A549 (cell line): ENCODE results near the gene MEGF6. TPM values are rescaled to one million over a fixed set of nuclear protein-coding genes. Genes with fewer than 3 reads are reported as not detected.

Source experiments
- ATAC-seq, 2 experiments: fragments of 200-7000 bp in 1 of 2; fragments of >200 bp in 1 of 2; cut with Nextera tagmentation in 1 of 2; cut with Tn5 transposase in 1 of 2; 3 replicates each; pipeline versions ENCODE4 v1.8.0 to v1.9.1; 2018 to 2020; ENCODE audit warnings: mild to moderate bottlenecking in 1 of 2, moderate library complexity in 1 of 2
- CTCF ChIA-PET: fragments of 300-600 bp; sonication (Branson Sonifier 250); formaldehyde crosslinking; extraction: SDS; loops from one replicate; lab custom pipeline; 2021; ENCODE audit warnings: antibody characterized with exemption, inconsistent platforms; lab: Yijun Ruan, JAX
- POLR2A ChIA-PET: fragments of 350-600 bp; formaldehyde crosslinking; extraction: SDS; loops from one replicate; lab custom pipeline; 2021; ENCODE audit warnings: antibody characterized with exemption, inconsistent platforms; lab: Yijun Ruan, JAX
- DNase-seq, 2 experiments: peaks; one replicate each; pipeline versions ENCODE4 v3.0.0 to v3.0.0-alpha.2; 2011 to 2016; ENCODE audit warnings: low read depth in 1 of 2, low spot score in 1 of 2
- FAIRE-seq: peaks from 2 replicates; lab custom pipeline; 2011; peaks lifted over from hg19 to GRCh38; lab: Jason Lieb, UNC
- H3K27ac ChIP-seq, 2 experiments: fragments of >200 bp; sonication (Bioruptor Twin); formaldehyde crosslinking; 3 replicates each; pipeline ENCODE4 v1.5.1; 2016 to 2017
- H3K4me1 ChIP-seq: fragments of >200 bp; sonication (Bioruptor Twin); formaldehyde crosslinking; 3 replicates; pipeline ENCODE4 v1.6.1; 2016
- H3K4me2 ChIP-seq: fragments of >200 bp; sonication (Bioruptor Twin); formaldehyde crosslinking; 3 replicates; pipeline ENCODE4 v1.6.1; 2016
- H3K4me3 ChIP-seq: fragments of >200 bp; sonication (Bioruptor Twin); formaldehyde crosslinking; 3 replicates; pipeline ENCODE4 v1.5.1; 2016
- H3K9me3 ChIP-seq: fragments of >200 bp; sonication (Bioruptor Twin); formaldehyde crosslinking; 3 replicates; pipeline ENCODE4 v1.6.1; 2016
- ATOH8 ChIP-seq: fragments of 250-450 bp; sonication (Bioruptor Pico); IDR thresholded peaks from 2 replicates; pipeline ENCODE4 v1.5.0; 2020; ENCODE audit warnings: low read depth, mild to moderate bottlenecking, moderate library complexity
- CBX8 ChIP-seq: fragments of 200-600 bp; sonication (generic); IDR thresholded peaks from 2 replicates; pipeline ENCODE4 v1.6.1; 2016
- CHD4 ChIP-seq: fragments of 200-600 bp; sonication (generic); IDR thresholded peaks from 2 replicates; pipeline ENCODE4 v1.6.1; 2016; ENCODE audit warnings: antibody characterized with exemption, mild to moderate bottlenecking, borderline replicate concordance
- CTCF ChIP-seq: fragments of >200 bp; sonication (Bioruptor Twin); formaldehyde crosslinking; IDR thresholded peaks from 3 replicates; pipeline ENCODE4 v1.5.1; 2016
- E2F6 ChIP-seq: IDR thresholded peaks from 2 replicates; pipeline ENCODE4 v1.6.1; 2012; ENCODE audit warnings: low read depth, borderline replicate concordance
- EHMT2 ChIP-seq: fragments of 200-600 bp; sonication (generic); IDR thresholded peaks from 2 replicates; pipeline ENCODE4 v1.6.1; 2016; ENCODE audit warnings: antibody characterized with exemption, low read depth, mild to moderate bottlenecking, moderate library complexity
- ELK1 ChIP-seq: fragments of 150-350 bp; IDR thresholded peaks from 2 replicates; pipeline ENCODE4 v1.6.1; 2014; ENCODE audit warnings: low read depth, mild to moderate bottlenecking, low read length
- EP300 ChIP-seq, 2 experiments: fragments of >200 bp; sonication (Bioruptor Twin); formaldehyde crosslinking; IDR thresholded peaks; 2 replicates in 1 of 2; 3 replicates in 1 of 2; pipeline ENCODE4 v1.6.1; 2016 to 2017
- ESRRA ChIP-seq: fragments of 150-350 bp; IDR thresholded peaks from 2 replicates; pipeline ENCODE4 v1.6.1; 2014; ENCODE audit warnings: mild to moderate bottlenecking, low read length, borderline replicate concordance
- FOXS1 ChIP-seq: fragments of 250-450 bp; sonication (Bioruptor Pico); IDR thresholded peaks from 2 replicates; pipeline ENCODE4 v1.5.0; 2020; ENCODE audit warnings: mild to moderate bottlenecking, moderate library complexity
- HEYL ChIP-seq: fragments of 250-450 bp; sonication (Bioruptor Pico); IDR thresholded peaks from 2 replicates; pipeline ENCODE4 v1.8.0; 2021; ENCODE audit warnings: mild to moderate bottlenecking, moderate library complexity
- HOXB5 ChIP-seq: fragments of 250-450 bp; sonication (Bioruptor Pico); IDR thresholded peaks from 2 replicates; pipeline ENCODE4 v1.5.0; 2020; ENCODE audit warnings: mild to moderate bottlenecking, moderate library complexity
- JUN ChIP-seq, 2 experiments: fragments of >200 bp; sonication (Bioruptor Twin); formaldehyde crosslinking; IDR thresholded peaks; 2 replicates in 1 of 2; 3 replicates in 1 of 2; pipeline ENCODE4 v1.6.1; 2016 to 2017
- KDM1A ChIP-seq: fragments of 200-600 bp; sonication (generic); IDR thresholded peaks from 2 replicates; pipeline ENCODE4 v1.6.1; 2016; ENCODE audit warnings: low read depth, mild to moderate bottlenecking
- KDM5A ChIP-seq: fragments of 200-600 bp; sonication (generic); IDR thresholded peaks from 2 replicates; pipeline ENCODE4 v1.6.1; 2016; ENCODE audit warnings: antibody characterized with exemption, mild to moderate bottlenecking
- RAD21 ChIP-seq, 2 experiments: fragments of >200 bp in 1 of 2; sonication (Bioruptor Twin) in 1 of 2; formaldehyde crosslinking in 1 of 2; IDR thresholded peaks in 1 of 2; conservative IDR thresholded peaks in 1 of 2; 2 replicates in 1 of 2; 3 replicates in 1 of 2; pipeline ENCODE4 v1.6.1; 2012 to 2018; ENCODE audit warnings: inconsistent platforms in 1 of 2
- RARB ChIP-seq: fragments of 250-450 bp; sonication (Bioruptor Pico); IDR thresholded peaks from 2 replicates; pipeline ENCODE4 v1.8.0; 2021; ENCODE audit warnings: mild to moderate bottlenecking, moderate library complexity
- RNF2 ChIP-seq: fragments of 200-600 bp; sonication (generic); IDR thresholded peaks from 2 replicates; pipeline ENCODE4 v1.6.1; 2016; ENCODE audit warnings: low read depth, mild to moderate bottlenecking, antibody characterized with exemption, moderate library complexity, borderline replicate concordance
- ZSCAN20 ChIP-seq: fragments of 250-450 bp; sonication (Bioruptor Pico); IDR thresholded peaks from 2 replicates; pipeline ENCODE4 v1.8.0; 2022; ENCODE audit warnings: mild to moderate bottlenecking, moderate library complexity
- WGBS: methylation state at CpG from one replicate; pipeline ENCODE4 v1.1.6; 2017; ENCODE audit errors: missing lambda C conversion rate; 5-methylcytosine and 5-hydroxymethylcytosine counted together
- polyA plus RNA-seq, 4 experiments: library from polyadenylated mRNA; depleted of rRNA in 3 of 4; stranded (reverse); fragments of >200 nt; fragmentation: RNase III in 1 of 4; extraction: RNeasy Plus Mini Kit Qiagen cat#74134 plus additional on column Dnase treatment in 1 of 4; gene quantifications; 2 replicates in 3 of 4; 3 replicates in 1 of 4; pipeline ENCODE4 v1.2.3, GENCODE V29; 2011 to 2017

Gene MEGF6
- polyA plus RNA-seq, 2 of the 4 experiments (the other 2 are of a cell fraction) = 0.66 to 13.7 TPM

- POLR2A ChIA-PET = no interaction called here
These were observed 31.7 kb downstream of the MEGF6 start for GRCh38 chr1:3579626-3580025.

GRCh38 chr1:3578906-3579305 is 32.4 kb downstream of the MEGF6 start:
- no peaks in the 10 kb centered on the region for H3K4me1 ChIP-seq
- TF ChIP-seq CTCF = no peak
- TF ChIP-seq EP300 (IDR thresholded peaks at IDR 0.05) = no peak
- TF ChIP-seq KDM1A = no peak
- TF ChIP-seq E2F6 = no peak
- TF ChIP-seq HOXB5 (CRISPR knock-in tag) = no peak
- no peak for TF ChIP-seq ATOH8 (CRISPR knock-in tag)
- ChIA-PET POLR2A (no interaction called here), CTCF (interaction anchor here (0.7 to 1.6 kb wide), 3 partner anchors 37 to 993 kb away, joined by 3 to 5 read pairs (median 4); no protein-coding TSS in a partner anchor)
- no peak overlapping the region for H3K4me3 ChIP-seq
- no peak for FAIRE-seq
- H3K9me3 ChIP-seq = no peaks in the 10 kb centered on the region
- 74% methylated on average over 17 of the region's 19 CpGs for WGBS
- no peak for ATAC-seq
- no peak overlapping the region for H3K27ac ChIP-seq
- no peak overlapping the region for H3K4me2 ChIP-seq
- DNase-seq = no peak

More at GRCh38 chr1:3579626-3580025, 31.7 kb downstream of the MEGF6 start:
- Histone ChIP-seq H3K9me3 (no peaks in the 10 kb centered on the region), H3K4me3 (no peak overlapping the region), H3K27ac (no peak overlapping the region), H3K4me1 (no peaks in the 10 kb centered on the region), H3K4me2 (no peak overlapping the region)
- ATAC-seq = no peak
- FAIRE-seq = no peak
- 61% methylated on average over 7 of the region's 16 CpGs for WGBS
- no peak for DNase-seq
- CTCF ChIA-PET = interaction anchor here (1.1 kb wide), 1 partner anchor 40 kb away, joined by 5 read pairs; no protein-coding TSS in a partner anchor
- TF ChIP-seq RAD21 (conservative IDR thresholded peaks at IDR 0.05 in 1 of 2, IDR thresholded peaks at IDR 0.05 in 1 of 2) = no peak
- TF ChIP-seq RNF2 = no peak
- no peak for TF ChIP-seq JUN (IDR thresholded peaks at IDR 0.05)
- no peak for TF ChIP-seq FOXS1
- TF ChIP-seq EHMT2 = no peak
- TF ChIP-seq ZSCAN20 (CRISPR knock-in tag) = no peak
- no peak for TF ChIP-seq ESRRA
- no peak for TF ChIP-seq KDM5A
- no peak for TF ChIP-seq CBX8
- no peak for TF ChIP-seq HEYL (CRISPR knock-in tag)
- TF ChIP-seq RARB (CRISPR knock-in tag) = no peak
- TF ChIP-seq CTCF = no peak
- no peak for TF ChIP-seq ELK1
- TF ChIP-seq CHD4 = no peak
- TF ChIP-seq E2F6 = no peak
